Bronchial epithelial cell (primary cell): ENCODE measurements around the gene SMO. TPM values are rescaled to one million over a fixed set of nuclear protein-coding genes. Genes with fewer than 3 reads are reported as not detected.

Source experiments
- DNase-seq: peaks from one replicate; pipeline ENCODE4 v3.0.0-alpha.2; 2010; ENCODE audit warnings: low read depth
- FAIRE-seq: peaks from 2 replicates; lab custom pipeline; 2011; peaks lifted over from hg19 to GRCh38; lab: Jason Lieb, UNC
- H3K27me3 ChIP-seq: 2 replicates; pipeline ENCODE4 v1.5.1; 2011; ENCODE audit warnings: low read length; ENCODE audit not compliant: control insufficient read depth, insufficient read depth
- H3K36me3 ChIP-seq: 2 replicates; pipeline ENCODE4 v1.5.1; 2011; ENCODE audit warnings: low read length; ENCODE audit not compliant: control insufficient read depth, insufficient read depth
- H3K4me3 ChIP-seq: 2 replicates; pipeline ENCODE4 v1.5.1; 2011; ENCODE audit warnings: mild to moderate bottlenecking, low read depth, low read length, control low read depth
- total RNA-seq: library from RNA; depleted of rRNA; stranded (reverse); fragments of >200 nt; gene quantifications from 2 replicates; pipeline ENCODE4 v1.2.1, GENCODE V29; 2014
- TF ChIP-seq, protein P1 (sequence below): IDR thresholded peaks from 2 replicates; pipeline ENCODE4 v1.5.1; 2011; ENCODE audit warnings: mild to moderate bottlenecking, moderate library complexity, low read length, control low read depth, inconsistent platforms; ENCODE audit not compliant: insufficient read depth, severe bottlenecking

Gene SMO
- total RNA-seq, 1 donor from 2014 or later: 2.4 TPM

DNA sequence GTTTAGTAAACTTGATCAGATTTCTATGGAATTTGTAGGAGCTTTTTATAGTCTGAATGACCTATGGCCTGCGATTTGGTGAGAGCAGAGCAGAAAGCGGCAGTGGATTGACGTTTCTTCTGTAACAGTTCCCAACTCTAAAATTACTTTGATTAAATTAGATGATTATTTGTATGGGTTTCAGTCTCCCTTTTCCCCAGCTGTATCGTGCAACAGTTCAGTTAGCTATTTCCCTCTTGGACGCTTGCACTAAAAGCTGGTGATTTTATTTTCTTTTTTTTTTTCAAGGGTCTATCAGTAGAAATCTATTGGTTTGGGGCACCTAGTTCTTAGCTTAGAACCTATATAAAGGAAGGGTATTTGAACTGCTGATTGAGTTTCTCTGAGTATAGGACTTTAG is 43.2 kb downstream of the SMO start:
- Histone ChIP-seq H3K4me3 (no peak overlapping the region), H3K27me3 (no peaks in the 10 kb centered on the region), H3K36me3 (no peaks in the 10 kb centered on the region)
- TF ChIP-seq, protein P1, sequence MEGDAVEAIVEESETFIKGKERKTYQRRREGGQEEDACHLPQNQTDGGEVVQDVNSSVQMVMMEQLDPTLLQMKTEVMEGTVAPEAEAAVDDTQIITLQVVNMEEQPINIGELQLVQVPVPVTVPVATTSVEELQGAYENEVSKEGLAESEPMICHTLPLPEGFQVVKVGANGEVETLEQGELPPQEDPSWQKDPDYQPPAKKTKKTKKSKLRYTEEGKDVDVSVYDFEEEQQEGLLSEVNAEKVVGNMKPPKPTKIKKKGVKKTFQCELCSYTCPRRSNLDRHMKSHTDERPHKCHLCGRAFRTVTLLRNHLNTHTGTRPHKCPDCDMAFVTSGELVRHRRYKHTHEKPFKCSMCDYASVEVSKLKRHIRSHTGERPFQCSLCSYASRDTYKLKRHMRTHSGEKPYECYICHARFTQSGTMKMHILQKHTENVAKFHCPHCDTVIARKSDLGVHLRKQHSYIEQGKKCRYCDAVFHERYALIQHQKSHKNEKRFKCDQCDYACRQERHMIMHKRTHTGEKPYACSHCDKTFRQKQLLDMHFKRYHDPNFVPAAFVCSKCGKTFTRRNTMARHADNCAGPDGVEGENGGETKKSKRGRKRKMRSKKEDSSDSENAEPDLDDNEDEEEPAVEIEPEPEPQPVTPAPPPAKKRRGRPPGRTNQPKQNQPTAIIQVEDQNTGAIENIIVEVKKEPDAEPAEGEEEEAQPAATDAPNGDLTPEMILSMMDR: no peak
- FAIRE-seq: no peak
- DNase-seq: no peak

DNA sequence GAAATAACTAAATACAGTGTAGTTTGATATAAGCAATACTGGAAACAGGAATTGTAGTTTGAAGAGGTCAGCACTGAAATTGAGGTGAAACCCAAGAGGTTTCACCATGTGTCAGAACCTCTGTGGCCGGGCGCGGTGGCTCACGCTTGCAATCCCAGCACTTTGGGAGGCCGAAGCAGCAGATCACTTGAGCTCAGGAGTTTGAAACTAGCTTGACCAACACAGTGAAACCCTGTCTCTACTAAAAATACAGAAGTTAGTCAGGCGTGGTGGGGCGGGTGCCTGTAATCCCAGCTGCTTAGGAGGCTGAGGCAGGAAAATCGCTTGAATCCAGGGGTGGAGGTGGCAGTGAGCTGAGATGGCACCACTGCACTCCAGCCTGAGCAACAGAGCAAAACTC is 50.1 kb downstream of the SMO start:
- DNase-seq: no peak
- no peaks in the 10 kb centered on the region for H3K36me3 ChIP-seq
- no peaks in the 10 kb centered on the region for H3K27me3 ChIP-seq
- FAIRE-seq: no peak
- TF ChIP-seq, protein P1: no peak
- H3K4me3 ChIP-seq: no peak overlapping the region

DNA sequence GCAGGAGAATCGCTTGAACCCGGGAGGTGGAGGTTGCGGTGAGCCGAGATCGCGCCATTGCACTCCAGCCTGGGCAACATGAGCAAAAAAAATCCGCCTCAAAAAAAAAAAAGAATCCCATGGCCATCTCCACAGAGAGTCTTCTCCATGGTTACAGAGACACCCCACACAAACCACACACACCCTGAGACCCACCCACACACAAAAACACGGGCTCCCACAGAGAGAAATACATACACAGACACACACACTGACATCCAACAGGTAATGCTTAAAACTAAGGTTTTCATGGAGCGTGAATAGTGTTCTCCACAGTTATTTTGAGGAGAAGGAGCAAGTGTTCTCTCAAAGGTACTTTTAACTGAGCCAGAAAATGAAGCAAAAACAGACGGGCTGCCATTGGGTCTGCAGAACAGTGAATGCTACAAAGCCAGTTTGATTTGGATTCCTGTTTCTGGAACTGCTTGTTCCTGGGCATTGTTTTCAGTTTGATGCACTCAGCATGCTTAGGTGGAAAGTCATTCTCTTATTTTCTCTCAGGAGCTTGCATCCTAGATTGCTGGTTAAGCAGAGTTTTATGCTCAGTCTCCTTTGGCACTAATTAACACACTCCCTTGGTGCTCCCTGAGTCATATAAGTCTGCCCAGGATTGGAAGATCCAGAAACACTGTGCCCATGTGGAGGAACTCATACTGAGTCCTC is 51.8 kb downstream of the SMO start:
- H3K36me3 ChIP-seq: no peaks in the 10 kb centered on the region
- H3K4me3 ChIP-seq: no peak overlapping the region
- H3K27me3 ChIP-seq: no peaks in the 10 kb centered on the region
- FAIRE-seq (no peak), DNase-seq (peak; percentile 12)
- TF ChIP-seq, protein P1: no peak

DNA sequence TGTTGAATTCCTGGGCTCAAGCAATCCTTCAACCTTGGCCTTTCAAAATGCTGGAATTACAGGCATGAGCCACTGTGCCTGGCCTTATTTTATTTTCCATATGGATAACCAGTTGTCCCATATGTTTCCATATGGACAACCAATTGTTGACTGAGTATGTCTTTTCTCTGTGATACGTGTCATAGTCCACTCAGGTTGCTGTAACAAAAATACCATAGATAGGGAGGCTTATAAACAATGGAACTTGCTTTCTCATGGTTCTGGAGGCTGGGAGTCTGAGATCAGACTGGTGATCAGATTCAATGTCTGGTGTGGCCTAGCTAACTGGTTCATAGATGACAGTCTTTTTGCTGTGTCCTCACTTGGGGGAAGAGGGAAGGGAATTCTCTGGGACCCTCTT is 55.8 kb downstream of the SMO start:
- TF ChIP-seq, protein P1: no peak
- H3K4me3 ChIP-seq: no peak overlapping the region
- no peaks in the 10 kb centered on the region for H3K36me3 ChIP-seq
- no peaks in the 10 kb centered on the region for H3K27me3 ChIP-seq
- FAIRE-seq: no peak
- DNase-seq: no peak

DNA sequence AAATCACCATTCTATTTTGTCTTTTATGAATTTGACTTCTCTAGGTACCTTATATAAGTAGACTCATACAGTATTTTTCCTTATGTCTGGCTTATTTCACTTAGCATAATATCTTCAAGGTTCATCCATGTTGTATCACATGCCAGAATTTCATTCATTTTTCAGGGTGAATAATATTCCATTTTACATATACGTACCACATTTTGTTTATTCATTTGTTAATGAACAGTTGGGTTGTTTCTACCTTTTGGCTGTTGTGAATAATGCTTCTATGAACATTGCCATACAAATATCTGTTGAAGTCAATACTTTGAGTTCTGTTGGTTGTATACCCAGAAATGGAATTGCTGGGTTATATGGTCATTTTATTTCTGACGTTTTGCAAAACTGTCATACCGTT is 57.1 kb downstream of the SMO start:
- Histone ChIP-seq H3K4me3 (no peak overlapping the region), H3K27me3 (no peaks in the 10 kb centered on the region), H3K36me3 (no peaks in the 10 kb centered on the region)
- FAIRE-seq: no peak
- TF ChIP-seq, protein P1: no peak
- DNase-seq: no peak

DNA sequence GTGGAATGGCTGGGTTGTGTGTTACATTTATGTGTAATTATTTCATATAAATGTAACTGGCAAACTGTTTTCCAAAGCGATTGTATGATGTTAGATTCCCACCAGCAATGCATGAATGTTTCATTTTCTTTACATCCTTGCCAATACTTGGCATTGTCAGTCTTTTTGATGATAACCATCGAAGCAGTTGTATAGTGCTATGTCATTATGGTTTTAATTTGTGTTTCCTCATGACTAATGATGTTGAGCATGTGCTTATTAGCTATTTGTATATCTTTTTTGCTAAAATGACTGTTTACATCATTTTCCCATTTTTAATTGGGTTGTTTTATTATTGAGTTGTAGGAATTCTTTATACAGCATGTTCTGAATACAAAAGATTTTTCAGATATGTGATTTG is 58.7 kb downstream of the SMO start:
- Histone ChIP-seq H3K27me3 (no peaks in the 10 kb centered on the region), H3K4me3 (no peak overlapping the region), H3K36me3 (no peaks in the 10 kb centered on the region)
- FAIRE-seq (no peak), DNase-seq (no peak)
- TF ChIP-seq, protein P1: no peak
